GM21367 (cell line): Measurements from ENCODE around the gene FAM83C.
"Not testable (repeated sequence)": the region's sequence is repeated elsewhere in the genome, so short reads cannot be mapped to it uniquely, and the experiment has no call there.

Experiments used
- ATAC-seq: cut with Tn5 transposase; IDR thresholded peaks from one replicate; pipeline ENCODE4 v1.9.1; 2021; ENCODE audit not compliant: unreplicated experiment

Gene FAM83C

DNA sequence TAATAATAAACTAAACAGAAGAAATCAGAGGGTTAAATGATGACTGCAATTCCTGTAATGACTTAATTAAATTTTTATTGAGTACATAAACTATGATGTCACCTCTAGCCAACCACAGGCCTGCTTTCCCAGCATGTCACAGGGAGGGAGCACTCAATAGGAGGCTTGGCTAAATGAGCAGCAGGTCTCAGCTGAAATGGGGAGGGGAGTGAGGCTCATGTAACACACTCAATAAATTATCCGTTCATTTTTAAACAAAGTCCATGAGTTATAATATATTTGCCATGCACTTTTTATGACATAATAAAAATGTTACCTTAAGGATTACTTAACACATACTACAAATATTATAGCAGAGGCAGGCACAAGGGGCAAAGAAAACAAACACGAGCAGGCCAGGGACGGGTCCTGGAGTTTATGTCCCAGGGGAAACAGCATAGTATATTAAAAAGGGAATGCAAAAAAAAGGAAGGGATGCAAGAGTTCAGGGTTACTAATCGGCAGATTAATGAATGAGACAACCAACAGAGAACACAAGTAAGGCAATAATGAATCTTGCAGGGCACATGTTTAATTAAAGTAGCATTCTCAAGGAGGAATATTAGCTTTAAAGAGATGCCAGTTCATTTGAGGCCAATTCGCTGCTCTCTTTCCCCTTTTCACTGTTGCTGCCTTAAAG lies 27.1 kb upstream of the FAM83C start:
- ATAC-seq: no peak

DNA sequence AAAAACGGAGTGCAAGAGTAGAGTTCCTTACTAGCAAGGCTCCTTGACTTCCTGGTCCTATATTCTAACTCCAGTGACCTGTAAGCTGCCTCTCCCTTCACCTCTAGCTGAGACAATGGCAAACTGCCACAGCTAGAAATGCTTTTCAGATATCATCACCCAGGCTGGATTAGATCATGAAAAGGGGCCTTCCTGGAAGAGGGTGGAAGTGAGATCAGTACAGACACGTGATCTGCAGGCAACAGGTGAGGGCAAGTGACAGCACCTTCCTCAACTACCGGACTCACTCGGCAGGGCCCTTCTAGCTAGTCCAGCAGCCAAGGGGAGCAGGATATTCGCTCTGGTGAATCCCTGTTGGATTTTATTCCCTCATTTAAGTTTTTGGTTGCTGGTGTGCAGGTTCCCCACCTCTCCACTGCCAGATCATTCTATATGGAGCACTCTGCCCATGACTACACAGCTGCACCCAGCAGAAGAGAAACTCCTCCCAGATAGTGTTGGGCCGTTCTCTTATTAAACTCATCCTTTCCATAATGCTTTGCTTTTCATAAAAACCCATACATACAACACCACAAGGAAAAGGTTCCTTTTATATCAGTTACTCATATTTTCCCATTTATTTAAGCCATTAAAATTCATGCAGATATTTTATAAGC lies 26.4 kb upstream of the FAM83C start:
- ATAC-seq: no peak

DNA sequence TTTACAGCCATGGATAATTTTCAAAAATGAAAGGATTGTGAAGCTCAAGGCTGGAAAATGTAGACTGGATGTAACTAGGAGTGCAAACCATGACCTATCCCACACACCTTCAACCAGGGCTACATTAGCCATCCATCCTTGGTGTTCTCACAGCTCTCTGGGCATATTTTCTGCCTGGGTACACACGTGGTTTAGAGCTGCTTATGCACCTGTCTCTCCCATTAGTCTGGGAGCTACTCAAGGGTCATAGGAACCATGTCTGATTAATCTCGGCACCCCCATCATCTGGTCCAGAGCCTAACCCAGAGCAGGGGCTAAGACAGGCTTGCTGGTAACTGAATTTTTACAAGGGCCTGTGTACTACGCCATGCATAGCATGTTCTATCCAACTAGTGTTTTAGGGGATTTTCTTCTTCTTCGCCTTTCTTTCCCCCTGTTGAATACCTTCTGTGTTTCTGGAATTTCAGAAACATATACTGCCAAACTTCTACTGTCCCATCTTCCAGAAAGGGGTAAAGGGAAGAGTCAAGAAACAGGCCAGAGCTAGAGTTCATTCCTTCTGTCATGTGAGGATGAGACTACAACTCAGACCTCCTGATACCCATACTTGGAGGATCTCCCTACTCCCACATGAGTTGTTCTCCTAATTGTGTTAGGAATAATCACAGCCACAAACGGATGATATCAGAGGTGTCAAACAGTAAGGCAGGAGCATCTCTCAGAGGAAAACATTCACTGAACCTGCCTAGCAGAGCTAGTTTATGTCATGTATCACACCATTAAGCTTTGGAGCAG lies 25.4 kb upstream of the FAM83C start:
- ATAC-seq: no peak

DNA sequence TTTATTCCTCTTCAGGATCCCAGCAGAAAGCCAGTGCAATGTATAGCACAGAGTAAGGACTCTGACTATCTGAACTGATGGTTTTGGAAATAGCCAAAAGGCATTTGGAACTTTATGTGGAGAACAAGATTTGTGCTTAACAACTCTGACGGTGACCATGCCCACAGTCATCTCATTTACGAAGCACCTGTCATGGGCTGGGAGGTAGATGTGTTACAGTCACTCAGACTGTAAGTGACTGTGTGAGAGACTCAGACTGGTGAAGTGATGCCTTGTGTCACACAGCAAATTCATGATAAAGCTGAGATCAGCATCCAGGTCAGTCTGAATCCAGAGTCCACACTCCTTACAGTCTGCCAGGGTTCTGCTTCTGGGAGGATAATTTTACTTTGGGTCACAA lies 23.9 kb upstream of the FAM83C start:
- no peak for ATAC-seq

DNA sequence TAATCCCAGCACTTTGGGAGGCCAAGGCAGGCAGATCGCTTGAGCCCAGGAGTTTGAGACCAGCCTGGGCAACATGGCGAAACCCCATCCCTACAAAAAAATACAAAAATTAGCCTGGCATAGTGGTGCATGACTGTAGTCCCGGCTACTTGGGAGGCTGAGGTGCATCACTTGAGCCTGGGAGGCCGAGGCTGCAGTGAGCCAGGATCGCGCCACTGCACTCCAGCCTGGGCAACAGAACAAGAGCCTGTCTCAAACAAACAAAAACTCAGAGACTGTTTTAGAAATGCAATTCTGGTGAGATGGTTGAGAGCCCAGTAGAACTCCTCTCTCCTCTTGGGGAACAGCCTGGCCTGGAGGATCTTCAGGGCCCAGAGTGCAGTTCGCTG lies 23.4 kb upstream of the FAM83C start:
- not testable (repeated sequence) for ATAC-seq

DNA sequence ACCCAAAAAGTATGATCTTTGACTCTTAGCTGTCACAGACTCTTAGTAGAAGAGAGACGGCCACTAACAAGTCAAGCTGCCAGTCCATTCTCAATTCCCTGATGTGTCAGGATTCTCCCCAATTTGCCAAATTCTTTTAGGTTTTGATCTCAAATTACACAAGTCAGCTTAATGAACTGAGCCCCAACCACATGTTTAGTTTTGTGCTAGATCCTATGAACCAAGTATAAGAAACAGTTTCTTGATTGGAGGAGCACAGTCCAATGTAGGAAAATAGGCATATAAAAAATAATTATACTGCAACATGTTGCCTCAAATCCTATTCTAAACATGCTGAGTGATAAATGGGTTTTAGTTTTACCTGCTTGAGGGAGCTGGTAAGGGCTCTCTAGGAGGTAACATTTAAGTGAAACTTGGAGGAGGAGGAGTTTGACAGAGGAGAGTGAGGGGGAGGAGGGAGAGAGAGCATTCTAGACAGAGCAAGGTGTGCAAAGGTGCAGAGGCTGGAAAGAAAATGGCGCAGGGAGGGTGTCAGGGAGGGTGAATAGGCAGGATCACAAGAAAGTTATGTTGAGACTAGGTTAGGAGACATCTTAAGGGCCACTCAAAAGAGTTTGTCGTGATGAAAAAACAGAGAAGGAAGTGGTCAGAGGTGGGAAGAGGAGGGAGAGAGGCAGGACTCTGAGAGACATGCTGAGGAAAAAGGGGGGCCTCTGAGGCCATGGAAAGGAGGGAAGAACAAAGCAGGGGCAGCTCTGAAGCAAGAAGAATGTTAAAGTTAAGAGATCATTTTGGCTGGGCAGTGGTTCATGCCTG lies 22.8 kb upstream of the FAM83C start:
- ATAC-seq: no peak

DNA sequence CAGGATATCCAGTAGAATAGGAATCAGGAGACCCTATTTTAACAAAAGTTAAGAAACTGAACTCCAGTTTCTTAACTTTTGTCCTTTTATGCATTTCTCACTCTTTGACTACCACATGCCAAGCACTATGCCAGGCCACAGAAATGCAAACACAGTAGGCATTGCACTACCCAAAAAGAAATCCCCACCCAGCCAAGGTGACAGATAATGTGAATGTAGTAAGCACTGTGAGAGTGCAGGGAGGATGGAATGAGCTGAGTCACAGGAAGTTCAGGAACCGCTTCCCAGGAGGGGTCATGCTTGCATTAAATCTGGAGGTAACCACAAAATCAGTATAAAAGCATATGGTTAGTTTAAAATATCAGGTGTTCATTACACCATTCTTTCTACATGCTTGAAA lies 20.1 kb upstream of the FAM83C start:
- no peak for ATAC-seq

DNA sequence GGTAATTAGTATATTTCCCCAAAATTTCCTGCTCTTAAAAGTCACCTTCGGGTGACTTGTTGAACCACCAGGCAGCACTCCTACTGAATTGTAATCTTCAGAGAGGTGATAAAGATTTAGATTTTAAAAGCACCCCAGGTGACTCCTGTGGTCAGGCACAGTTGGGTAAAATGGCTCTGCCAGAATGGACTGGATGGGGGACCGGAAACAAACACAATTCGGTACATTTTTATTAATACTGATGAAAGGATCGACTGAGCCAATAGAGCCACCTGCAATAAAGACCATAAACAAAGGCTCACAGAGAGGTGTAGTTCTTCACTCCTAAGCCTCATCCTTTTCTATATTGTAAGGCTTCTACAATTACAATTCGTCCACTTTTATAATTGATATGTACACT lies 19.6 kb upstream of the FAM83C start:
- ATAC-seq: no peak

DNA sequence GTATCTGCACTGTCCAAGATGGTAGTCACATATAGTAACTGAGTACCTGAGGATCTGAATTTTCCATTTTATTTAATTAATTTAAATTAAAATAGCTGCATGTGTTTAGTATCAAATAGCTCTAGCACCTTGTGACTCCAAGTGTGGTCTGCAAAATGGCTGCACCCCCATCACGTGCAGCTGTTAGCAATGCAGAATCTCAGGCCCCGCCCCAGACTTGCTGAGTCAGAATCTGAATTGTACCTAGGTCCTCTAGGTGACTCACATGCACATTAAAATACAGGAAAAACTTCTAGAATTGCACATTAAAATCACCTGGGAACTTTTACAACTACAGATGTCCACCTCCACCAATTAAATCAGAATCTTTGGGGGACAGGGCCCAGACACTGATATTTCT lies 19.2 kb upstream of the FAM83C start:
- no peak for ATAC-seq

DNA sequence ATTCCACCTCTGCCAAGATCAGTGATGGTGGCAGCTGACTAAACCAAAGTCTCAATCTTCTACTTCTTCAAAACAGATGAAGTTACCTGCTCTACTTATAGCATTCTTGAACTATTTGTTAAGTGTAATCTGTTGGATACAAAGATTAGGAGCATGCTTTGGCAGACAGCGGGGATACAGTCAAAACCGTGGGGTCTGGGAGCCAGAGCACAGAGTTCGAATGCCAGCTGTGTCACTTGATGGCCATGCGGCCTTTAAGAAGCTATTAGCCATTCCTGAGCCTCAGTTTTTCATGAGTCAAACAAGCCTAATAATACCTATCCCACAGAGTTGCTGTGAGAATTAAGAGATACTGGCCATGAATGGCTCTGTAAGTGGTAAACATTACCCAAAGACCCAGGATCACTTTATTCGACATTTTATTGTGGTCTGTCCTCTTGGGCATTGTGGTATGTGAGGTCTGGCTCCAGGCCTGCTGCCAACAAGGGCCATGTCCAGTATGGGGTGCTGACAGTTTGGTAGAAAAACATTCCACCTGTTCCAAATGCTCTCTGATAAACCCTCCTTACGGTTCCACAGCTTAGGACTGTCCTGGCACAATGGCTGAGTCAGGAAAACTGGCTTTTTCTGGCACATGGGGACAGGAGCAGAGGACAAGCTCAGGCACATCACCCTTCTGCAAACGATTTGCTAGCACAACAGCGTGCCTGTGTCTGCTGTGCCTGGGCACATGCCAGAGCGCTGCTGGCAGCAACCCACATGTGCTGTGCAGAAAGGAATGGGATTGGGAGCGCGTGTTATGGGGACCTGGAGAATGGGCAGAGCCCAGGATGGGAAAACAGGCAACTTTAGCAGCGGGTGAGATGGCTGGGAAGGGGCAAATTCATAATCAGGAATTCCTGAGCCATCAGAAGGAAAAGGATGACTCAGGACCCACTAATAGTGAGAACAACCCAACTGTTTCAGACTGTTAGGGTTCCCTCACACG lies 15.7 kb upstream of the FAM83C start:
- ATAC-seq: no peak

DNA sequence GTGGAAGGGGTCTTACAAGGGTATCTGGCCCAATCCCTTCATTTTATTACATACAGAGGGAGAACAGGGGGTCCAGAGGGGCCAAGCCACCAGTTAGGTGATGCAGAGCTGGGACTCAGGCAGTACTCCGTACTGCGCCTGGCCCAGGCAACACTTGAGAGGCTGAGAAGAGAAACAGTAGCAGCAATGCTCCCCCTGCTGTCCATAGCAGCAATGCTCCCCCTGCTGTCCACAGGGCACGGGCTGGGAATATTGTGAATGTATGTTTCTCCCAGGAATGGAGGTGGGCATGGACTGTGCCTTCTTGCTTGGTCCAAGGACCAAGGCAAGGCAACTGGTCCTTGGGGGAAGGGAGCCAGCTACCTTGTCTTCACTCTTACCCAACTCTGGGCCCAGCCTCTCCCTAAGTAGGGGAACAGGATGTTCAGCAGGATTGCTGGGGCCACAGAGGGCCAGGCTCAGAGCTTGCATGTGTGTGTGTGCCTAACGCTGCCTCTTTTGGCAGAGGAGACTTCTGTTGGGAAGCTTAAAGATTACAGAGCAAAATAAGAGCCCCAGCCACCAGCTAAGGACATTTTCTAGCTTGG lies 14.8 kb upstream of the FAM83C start:
- ATAC-seq: no peak

DNA sequence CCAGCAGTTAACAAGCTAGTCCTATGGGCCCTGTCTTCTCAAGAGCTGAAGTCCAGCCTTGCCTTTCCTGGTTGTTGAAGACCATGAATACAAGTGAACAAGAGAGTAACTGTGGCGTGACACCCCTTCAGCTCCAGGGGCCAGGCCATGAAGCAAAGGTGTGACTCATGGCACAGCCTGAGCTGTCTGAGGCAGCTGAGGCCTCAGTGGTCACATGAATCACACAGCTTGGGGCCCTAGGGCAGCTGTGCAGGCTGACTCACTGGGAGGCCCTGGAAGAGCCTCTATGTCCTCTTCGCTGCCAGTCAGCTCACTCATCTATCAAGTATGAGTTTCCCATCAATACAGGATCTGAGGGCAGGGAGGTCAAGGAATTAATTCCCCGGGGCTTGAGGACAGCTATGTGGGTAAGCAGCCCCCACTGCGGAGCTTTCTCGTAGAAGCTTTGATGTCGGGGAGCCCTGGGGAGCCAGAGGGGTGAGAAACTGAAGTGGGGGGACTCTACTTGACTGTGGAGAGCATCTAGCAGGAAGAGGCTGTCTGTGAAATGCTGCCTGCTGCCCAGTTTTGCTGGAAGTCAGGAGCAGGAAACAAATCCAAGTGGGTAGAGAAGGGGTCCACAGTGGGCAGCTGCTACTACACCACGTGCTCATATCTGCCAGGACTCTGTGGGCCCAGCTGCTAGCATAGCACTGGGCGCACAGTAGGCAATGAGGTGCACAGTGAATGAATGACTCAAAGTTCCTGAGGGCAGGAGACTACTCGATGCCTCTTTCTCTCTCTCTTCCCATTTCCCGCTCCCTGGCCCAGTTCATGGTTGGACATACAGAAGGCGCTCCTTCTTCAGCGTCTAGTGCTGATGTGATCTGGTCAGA lies 13.7 kb upstream of the FAM83C start:
- ATAC-seq: no peak

DNA sequence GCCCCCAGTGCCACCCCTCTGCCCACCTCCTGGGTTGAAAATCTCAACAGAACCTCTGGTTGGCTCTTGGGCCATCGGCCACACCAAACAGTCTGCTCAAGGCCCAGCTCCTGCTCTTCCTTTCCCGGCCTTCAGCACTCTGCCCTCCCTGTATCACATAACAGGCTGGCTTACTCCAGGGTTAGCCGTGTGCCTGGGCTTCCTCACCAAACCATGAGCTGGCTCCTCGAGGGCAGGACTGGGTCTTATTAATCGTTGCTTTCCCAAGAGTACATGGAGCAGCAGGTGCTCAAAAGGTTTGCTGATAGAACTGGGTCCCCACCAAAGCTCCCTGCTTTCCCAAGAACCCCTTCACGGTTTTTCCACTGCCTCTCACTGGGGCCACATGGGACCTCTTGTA lies 12.7 kb upstream of the FAM83C start:
- no peak for ATAC-seq

DNA sequence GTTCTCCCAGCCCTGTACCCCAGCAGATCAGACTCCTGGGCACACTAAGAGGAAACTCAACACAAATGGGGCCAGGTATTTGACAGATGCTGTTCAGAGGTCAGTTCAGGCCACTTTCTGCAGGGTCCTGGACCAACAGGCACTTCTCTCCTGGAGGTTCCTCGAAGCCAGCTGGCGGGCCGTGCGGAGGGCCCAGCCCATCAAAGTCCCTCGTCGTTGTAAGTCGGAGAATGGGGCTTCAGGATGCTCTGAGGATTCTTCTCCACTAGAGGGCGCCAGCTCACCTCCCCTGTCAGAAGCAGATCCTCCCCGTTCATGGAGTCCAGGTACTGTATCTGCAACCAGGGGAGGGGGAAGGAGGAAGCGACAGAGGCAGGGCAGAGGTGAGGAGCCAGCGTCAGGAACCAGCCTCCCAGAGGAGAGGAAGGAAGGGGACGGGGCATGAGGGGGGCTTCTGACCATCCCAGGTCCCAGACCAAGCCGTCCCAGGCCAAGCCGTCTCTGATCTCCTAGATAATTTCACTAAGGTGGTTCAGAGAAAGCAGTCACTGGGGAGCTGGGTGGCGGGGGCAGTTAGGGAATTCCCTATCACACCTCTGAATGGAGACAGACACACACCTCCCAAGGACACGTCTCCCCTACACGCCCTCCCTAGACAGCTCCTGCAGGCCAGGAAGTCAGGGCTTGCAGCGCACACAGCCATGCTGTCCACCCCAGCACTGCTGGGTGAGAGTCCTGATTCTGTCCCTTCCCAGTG lies 11.7 kb upstream of the FAM83C start:
- no peak for ATAC-seq

DNA sequence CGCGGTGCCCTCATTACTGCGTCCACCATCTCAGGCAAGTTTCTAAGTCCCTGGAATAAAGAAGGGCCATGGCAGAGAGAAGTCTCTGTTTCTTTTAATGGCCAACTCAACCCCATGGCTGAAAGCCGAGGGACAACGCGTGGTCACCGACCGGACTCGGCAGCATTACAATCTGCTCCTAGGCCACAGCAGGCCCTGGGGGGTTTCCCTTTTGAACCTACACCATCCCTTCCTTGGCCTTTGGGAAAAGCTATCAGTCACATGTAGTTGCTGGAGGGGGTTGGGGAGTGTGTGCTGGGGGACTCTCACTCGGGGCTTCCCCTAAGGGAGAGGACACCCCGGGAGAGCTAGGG lies 11.1 kb upstream of the FAM83C start:
- ATAC-seq: no peak

DNA sequence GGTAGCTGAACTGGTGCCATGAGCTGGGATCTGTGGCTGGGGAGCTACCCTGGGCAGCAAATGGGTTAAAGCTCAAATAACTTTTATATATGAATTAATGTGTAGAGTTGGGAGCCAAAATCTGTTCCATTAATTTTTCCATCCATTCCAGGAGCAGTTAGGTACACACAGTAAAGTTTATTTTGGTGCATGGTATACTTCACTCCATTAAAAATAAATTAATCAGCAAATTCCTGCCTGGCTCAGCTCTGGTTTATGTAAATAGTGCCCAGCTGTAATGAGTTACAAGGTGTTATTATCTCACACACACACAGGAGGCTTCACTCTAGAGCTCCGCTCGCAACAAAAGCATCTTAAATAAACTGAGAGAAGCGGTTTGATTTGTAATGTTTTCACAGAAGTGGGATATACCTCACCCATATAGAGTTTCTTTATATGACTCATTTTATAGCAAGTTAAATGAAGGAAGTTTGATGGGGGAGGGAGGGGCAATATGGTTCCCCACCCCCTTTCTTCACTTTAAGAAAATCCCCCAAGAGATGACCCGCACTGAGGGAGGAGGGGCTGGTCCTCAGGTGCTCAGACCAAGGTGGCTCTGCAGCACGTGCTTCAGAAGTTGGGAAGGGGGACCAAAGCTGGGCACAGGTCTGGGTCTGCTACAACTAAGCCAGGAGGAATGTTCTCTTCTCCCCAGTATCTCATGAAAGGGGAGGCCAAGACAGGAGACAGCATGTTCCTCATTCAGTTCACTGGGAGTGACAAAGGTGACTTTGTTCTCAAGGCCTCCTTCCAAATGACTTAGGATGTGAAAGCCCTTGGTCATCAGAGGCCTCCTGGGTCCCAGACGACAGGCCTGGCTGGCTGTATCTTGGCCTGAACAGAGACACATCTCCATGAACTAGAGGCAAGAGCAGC lies 10.5 kb upstream of the FAM83C start:
- ATAC-seq: no peak

DNA sequence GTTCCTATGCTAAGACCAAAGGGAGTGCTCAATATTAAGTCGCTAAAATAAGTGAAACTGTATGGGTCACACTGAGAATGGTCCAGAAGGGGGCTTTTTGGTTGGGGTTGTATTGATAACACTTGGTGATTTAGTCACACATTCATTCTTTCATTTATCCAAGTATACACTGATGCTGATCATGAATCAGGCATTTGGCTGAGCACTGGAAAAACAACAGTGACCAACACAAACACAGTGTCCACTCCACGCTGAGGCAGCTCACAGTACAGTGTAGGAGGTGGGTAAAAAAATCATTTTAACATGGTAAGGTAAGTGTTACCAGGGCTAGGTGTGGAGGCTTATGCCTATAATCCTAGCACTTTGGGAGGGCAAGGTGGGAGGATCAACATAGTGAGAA lies 9.2 kb upstream of the FAM83C start:
- no peak for ATAC-seq
